ENCODE measurements around the gene HEPN1.

Gene HEPN1

DNA sequence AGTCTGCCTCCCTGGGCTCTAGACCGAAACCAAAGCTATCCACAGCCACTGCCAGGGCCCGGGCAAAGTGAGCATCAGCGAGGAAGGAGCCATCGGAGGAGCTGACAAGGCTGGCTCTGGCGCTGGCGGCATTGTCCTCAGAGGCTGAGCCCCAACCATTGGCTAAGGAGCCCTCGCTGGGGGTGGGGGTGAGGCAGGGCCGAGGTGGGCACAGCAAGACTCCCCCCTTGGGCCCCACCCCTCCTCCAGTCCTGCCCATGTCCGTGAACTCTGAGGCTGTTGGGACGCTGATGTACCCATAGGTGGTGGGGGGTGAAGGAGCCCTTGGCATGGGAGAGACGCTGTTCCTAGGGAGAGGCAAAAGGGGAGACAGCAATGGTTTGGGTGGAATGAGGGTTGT, 32.6 kb upstream of the HEPN1 start:
- no peak for DNase-seq

DNA sequence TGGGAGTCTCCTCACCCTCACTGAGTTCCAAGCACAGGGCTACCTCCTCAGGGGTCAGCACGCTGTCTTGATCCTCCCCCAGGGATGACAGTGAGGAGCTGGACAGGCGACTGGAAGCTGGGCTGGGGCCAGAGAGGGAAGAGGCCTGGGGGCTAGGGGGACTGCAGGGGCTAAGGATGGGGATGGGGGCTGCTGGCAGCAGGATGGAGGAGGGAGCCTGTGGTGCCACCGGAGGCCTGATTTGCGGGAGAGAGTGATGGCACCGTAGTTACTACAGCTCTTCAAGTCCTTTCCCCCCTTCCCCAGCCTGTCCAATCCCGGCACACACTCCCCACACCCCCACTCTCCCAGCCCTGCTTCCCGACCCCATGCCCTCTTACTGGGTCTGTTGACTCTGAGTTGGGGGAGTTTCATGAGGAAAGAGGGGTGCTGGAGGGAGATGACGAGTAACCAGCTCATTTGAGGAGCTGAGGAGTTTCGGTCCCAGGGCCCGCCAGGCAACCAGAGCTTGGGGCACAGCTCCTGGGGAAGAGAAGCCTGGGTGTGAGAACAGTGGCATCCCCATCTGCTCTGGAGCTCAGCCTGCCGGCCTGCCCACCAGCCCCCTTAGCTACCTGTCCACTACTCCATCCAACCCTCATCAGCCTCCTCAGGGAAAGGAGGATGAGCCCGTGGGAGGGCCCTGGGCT, 31.9 kb upstream of the HEPN1 start:
- DNase-seq = no peak

DNA sequence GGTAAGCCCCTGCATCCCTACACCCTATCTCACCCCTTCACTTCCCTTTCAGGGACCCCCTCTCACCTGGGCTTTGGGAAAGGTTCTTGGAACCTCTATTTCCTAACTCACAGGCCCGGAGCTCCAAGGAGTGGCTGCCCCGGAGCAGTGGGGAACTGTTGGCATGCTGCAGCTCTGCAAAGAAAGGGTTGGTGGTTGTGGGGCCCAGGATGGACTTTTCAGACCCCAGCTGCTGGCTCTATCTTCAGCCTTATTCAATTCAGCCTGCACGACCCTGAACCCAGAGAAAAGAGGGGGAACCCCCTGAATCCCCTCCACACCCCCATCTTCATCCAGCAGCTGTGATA, 31.4 kb upstream of the HEPN1 start:
- no peak for DNase-seq

- no peak for DNase-seq
Observed at GRCh38 chr11:124889191-124890091, 29.6 kb upstream of the HEPN1 start.

- no peak for DNase-seq
Observed at GRCh38 chr11:124890151-124890550, 28.9 kb upstream of the HEPN1 start.

GRCh38 chr11:124890683-124891372, 28.2 kb upstream of the HEPN1 start:
- DNase-seq = no peak

- DNase-seq = no peak
Observed at GRCh38 chr11:124891373-124891861, 27.6 kb upstream of the HEPN1 start.

- no peak for DNase-seq
Observed at GRCh38 chr11:124892146-124892545, 26.9 kb upstream of the HEPN1 start.

GRCh38 chr11:124892750-124893454, 26.1 kb upstream of the HEPN1 start:
- DNase-seq = no peak

GRCh38 chr11:124893781-124894401, 25.2 kb upstream of the HEPN1 start:
- DNase-seq = no peak

DNA sequence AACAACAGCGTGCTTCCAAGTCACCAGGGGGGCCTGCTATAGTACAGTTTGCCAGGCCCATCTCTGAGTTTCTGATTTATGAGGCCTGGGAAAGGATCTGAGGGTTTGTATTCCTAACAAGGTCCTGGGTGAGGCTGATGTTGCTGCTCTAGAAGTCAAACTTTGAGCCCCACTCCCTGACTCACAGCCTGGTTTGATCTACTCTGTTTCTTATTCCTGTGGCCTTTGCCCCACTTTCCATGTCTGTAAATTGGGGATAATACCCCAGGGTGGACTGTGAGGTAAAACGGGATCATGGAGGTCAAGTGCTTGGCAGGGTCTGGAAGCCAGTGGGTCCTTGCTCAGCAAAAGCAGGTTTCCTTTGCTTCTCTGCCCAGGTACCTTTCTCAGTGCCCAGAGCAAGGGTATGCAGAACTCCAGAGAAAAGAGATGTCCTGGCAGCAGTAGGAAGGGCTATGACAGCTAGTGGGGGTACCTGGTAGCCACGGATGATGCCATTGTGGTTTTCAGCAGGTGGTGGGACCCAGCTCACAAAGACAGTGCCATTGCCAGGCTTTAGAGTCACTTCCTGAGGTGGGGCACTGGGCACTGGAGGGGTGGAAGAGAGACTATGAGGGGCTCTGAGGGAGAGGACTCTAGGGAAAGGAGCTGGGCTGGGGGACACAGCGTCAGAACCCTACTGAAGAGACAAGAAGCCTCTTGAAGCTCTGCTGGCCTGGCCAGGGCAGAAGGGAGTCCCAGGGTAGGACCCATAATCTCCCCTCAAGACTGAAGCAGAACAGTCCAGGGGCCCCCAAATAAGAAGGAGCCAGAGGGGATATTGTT, 24.2 kb upstream of the HEPN1 start:
- no peak for DNase-seq

GRCh38 chr11:124895471-124895971, 23.5 kb upstream of the HEPN1 start:
- no peak for DNase-seq

- no peak for DNase-seq
Observed at GRCh38 chr11:124896071-124896750, 22.8 kb upstream of the HEPN1 start.

GRCh38 chr11:124896821-124897391, 22.1 kb upstream of the HEPN1 start:
- no peak for DNase-seq

GRCh38 chr11:124897674-124898262, 21.3 kb upstream of the HEPN1 start, which contains the start of gene ROBO4:
TSS of gene ROBO4 (minus strand) at chr11:124897865. CDS start at chr11:124897795, 70 bp downstream.
- DNase-seq = no peak

GRCh38 chr11:124898263-124898680, 20.8 kb upstream of the HEPN1 start:
- DNase-seq = no peak

- DNase-seq = no peak
Observed at GRCh38 chr11:124898711-124899110, 20.3 kb upstream of the HEPN1 start.

- no peak for DNase-seq
Observed at GRCh38 chr11:124899383-124900145, 19.5 kb upstream of the HEPN1 start.

DNA sequence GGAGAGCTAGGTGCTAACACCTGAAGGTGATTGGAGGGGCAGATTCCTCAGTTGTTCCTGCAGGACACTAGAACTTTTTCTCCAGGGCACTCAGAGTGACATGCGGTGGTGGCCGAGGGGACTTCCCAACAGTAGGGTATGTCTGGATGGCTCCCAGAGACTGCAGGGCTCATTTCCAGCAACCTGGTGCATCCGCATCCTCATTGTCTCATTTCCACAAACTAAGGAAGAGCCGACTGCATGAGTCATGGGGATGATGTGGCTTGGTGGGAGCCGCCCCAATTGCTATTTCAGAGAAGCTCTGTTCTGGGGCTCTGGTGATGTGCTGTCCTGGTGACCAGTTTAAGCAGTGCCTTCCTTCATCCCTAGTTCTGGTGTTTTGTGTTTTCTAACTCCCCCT, 18.6 kb upstream of the HEPN1 start:
- no peak for DNase-seq
